HTERT RPE-1 (cell line): ENCODE measurements around the gene KIAA1217.
"Not testable (repeated sequence)": the region's sequence is repeated elsewhere in the genome, so short reads cannot be mapped to it uniquely, and the experiment has no call there.

ENCODE experiments used
- in situ Hi-C: fragments of 300-500 bp; cut with MboI; formaldehyde crosslinking; loops from 4 replicates; pipeline ENCODE4 v1.14.3; 2020; ENCODE audit warnings: low sequenced_read_pairs

KIAA1217 gene

GRCh38 chr10:24333736-24334135 is 124.8 kb downstream of the KIAA1217 start:
- in situ Hi-C loops: no loop called here

DNA sequence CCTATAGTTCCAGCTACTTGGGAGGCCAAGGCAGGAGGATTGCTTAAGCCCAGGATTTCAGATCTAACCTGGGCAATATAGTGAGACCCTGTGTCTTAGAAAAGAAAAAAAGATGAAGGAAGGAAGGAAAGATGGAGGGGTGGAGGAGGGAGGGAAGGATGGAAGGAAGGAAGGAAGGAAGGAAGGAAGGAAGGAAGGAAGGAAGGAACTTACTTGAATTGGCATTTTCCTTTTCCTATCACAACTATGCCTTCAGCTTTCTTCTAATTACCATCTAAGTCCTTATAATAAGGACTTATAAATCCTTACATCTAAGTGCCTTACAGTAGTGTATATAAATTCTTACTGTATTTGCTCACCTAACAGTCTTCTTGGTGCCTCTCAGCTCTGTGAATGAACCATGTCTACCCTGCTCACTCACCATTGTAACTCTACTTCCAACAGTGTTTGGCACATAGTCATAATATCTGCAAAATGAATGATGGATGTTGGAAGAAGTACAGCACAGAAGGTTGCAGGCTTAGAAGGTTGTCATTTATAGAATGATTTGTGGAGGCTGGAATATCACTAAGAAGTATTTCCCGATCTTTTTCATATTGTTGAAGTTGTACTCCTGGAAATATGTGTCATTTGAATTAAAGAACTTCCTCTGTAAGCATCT is 125.5 kb downstream of the KIAA1217 start:
- in situ Hi-C loops: no loop called here

DNA sequence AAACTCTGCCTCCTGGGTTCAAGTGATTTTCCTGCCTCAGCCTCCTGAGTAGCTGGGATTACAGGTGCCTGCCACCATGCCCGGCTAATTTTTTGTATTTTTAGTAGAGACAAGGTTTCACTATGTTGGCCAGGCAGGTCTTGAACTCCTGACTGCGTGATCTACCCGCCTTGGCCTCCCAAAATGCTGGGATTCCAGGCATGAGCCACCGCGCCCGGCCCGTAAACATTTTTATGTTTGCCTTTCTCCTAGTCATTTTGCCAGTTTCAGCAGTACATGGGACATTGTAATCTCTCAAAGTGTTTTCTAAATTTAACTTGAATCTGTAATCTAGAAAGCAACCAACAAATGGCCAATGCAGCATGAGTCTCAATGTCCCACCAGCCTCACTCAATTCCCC is 128.8 kb downstream of the KIAA1217 start:
- in situ Hi-C loops: not testable (repeated sequence)

DNA sequence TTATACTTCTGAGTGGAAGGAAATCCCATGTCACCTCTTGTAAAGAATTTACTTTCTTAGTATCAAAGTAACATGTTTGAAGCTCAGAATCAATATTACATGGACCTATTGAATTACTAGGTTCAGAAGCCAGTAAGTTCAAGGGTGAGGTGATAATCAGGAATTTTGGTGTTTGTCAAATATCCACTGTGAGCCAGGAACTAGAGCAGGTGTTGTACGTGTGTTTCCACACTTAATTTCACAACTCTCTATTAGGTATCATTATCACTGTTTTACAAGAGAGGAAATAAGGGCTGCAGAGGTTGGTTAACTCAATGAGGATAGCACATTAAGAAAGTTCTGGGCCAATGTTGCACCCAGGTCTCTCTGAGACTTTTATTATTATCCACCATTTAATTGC is 130.4 kb downstream of the KIAA1217 start:
- in situ Hi-C loops: no loop called here

GRCh38 chr10:24340446-24340845 is 131.5 kb downstream of the KIAA1217 start:
- in situ Hi-C loops: no loop called here

- in situ Hi-C loops: no loop called here
Observed at GRCh38 chr10:24340883-24341282, 131.9 kb downstream of the KIAA1217 start.

DNA sequence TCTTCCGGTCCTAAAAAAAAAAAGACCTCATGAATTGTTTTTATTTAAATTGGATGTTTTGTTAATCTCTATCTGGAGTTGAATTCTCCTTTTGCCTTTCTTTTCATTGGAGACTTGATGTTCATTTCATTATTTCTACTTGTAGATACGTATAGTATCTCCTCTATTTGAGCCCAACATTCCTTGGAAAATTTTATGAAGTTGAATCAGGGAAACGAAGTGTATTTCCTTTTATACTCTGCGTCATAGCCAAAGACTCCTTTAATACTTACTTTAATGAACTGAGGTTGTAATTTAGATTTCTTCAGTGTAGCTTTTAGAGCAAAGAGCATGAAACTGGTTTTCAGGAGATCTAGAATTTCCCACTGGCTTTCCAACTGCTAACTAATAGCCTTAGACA is 132.4 kb downstream of the KIAA1217 start:
- in situ Hi-C loops: no loop called here

DNA sequence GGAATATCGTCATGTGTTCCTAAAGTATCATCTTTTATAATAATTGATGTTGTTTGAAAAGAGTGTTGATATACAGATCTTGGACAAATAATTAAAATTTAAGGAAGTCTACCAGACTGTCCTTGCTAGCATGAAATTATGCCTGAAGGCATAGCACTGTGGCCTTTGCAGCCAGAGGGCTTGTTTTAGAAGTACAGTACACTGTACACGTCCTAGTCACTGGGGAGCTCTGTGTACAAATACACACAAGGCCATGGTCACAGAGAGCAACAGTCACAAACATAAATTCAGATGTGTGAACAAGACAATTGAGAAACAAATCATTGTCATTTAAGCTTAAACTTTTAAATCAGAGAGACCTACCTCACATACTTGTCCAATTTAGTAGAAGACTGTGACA is 133.0 kb downstream of the KIAA1217 start:
- in situ Hi-C loops: no loop called here

GRCh38 chr10:24343686-24344085 is 134.7 kb downstream of the KIAA1217 start:
- in situ Hi-C loops: no loop called here

GRCh38 chr10:24344279-24344678 is 135.3 kb downstream of the KIAA1217 start:
- in situ Hi-C loops: no loop called here

DNA sequence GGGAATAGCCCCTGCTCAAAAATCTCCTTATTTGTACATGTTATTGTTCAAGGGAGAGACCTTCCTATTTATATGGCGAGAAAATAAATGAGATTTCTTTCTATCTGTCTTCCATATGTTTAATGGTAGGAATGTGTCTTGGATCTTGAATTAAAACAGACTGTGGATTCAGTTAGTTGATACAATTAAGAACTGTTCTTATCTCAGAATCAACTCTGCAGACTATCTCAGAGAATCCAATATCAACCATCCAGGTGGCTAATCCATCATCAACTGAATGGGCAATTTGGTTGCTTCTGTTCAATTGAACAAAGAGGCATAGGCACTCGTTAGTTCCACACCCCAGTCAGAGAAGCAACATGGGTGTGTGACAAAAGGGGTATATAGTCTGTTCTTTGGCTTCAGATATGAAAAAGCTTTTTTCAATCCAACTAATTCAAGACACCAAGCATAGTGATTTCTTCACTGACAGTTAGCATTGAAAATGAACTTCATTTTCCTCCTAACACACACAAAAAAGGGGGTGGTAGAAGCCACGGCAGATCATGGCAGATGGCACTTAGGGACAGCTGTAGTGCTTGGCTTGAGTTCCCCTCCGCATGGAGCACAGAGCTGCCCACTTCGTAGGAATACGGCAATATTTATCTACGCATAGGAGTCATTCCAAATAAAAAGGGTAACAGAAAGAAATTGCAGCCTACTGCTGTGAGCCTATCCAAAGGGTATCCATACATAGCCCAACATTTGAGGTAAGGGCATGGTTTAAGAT is 135.9 kb downstream of the KIAA1217 start:
- in situ Hi-C loops: no loop called here

DNA sequence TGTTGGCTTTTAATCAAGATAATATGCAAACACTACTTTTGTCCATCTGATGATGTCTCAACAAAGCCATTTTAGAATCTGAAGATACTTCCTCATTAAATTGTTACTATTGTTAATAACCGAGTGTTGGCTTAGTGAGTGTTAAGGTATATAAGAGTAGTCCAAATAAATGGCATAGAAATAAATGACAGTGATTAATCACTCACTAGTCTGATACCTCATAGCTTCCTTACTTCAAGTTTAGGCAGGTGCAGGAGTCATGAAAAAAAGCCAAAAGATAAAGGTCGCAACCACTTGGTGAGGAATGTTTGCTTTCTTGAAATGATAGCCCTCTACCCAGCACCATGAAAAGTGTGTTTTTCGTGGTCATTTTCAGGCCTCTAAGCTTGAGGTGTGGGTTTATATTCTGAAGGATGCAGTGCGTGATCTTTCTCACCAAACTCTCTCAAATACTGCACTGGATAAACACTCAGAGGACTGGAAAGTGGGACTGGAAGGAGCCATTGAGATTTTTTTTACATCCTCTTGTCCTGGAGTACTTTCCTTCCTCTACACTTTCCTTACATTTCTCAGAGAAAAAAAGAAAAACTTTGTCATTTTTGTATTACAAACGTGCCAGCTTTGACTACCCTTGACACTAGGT is 138.1 kb downstream of the KIAA1217 start:
- in situ Hi-C loops: no loop called here

GRCh38 chr10:24349379-24350001 is 140.6 kb downstream of the KIAA1217 start:
- in situ Hi-C loops: no loop called here

GRCh38 chr10:24350070-24350921 is 141.4 kb downstream of the KIAA1217 start:
- in situ Hi-C loops: no loop called here

DNA sequence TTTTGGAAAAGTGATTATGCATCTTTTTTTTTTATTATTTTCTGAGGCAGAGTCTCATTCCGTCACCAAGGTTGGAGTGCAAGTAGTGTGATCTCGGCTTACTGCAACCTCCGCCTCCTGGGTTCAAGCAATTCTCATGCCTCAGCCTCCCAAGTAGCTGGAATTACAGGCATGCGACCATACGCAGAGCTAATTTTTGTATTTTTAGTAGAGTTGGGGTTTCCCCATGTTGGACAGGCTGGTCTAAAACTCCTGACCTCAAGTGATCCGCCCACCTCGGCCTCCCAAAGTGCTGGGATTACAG is 141.9 kb downstream of the KIAA1217 start:
- in situ Hi-C loops: not testable (repeated sequence)

DNA sequence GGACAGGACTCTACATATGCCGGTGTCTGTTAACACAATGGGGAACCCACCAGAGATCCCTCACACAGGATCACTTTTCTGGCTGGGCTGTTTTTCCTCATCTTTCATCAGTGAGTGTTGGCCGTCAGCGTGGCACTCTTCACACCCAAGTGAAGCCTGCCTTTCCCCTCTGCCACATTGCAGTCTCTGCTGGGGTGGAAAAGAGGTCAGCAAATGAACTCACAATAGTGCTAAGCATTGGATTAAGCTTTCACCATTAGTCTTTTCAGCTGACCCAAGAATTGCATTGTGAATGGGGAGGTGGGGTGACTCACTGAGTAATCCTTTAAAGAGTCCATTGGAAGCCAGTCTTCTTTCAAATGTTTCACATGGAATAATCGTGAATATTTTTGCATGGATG is 143.0 kb downstream of the KIAA1217 start:
- in situ Hi-C loops: no loop called here

DNA sequence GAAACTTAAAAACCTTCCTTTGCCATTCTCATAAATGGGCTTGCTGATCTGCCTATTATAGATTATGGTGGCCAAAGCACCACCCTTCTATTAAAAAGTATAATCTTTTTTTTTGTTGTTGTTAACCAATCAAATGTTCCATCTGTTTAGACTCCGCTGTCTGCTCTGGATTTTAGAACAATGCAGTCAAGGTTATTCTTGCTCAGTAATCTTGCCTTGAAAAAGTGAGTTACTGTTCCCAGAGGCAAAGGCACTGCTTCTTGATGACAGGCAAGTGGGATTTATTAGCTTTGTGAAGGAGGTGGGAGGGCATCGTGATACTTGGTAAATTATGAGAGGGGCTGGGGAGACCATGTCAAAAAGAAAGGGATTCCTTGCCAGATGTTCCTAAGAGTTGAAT is 143.5 kb downstream of the KIAA1217 start:
- in situ Hi-C loops: no loop called here

- in situ Hi-C loops: no loop called here
Observed at GRCh38 chr10:24353319-24353718, 144.4 kb downstream of the KIAA1217 start.

GRCh38 chr10:24355056-24355688 is 146.2 kb downstream of the KIAA1217 start:
- in situ Hi-C loops: no loop called here

- in situ Hi-C loops: no loop called here
Observed at GRCh38 chr10:24357344-24358004, 148.5 kb downstream of the KIAA1217 start.
